GM06990 (cell line): ENCODE data around the gene TRIM6.

ENCODE experiments used
- DNase-seq: peaks from one replicate; pipeline ENCODE4 v3.0.0-alpha.2; 2011; ENCODE audit not compliant: insufficient read length; ENCODE audit errors: extremely low read depth
- H3K27me3 ChIP-seq: replicated peaks from 2 replicates; pipeline ENCODE4 v1.6.0; 2011; ENCODE audit warnings: low read length; ENCODE audit not compliant: control insufficient read depth, insufficient read depth
- H3K36me3 ChIP-seq: 2 replicates; pipeline ENCODE4 v1.5.1; 2011; ENCODE audit warnings: low read length; ENCODE audit not compliant: control insufficient read depth, insufficient read depth
- H3K4me3 ChIP-seq: replicated peaks from 2 replicates; pipeline ENCODE4 v1.5.1; 2011; ENCODE audit warnings: low read depth, mild to moderate bottlenecking, control low read depth, low read length
- TF ChIP-seq, protein P1 (sequence below): IDR thresholded peaks from 2 replicates; pipeline ENCODE4 v1.5.1; 2011; ENCODE audit warnings: low read length, control low read depth, mild to moderate bottlenecking, inconsistent platforms; ENCODE audit not compliant: insufficient read depth, poor library complexity, severe bottlenecking

TRIM6 gene

DNA sequence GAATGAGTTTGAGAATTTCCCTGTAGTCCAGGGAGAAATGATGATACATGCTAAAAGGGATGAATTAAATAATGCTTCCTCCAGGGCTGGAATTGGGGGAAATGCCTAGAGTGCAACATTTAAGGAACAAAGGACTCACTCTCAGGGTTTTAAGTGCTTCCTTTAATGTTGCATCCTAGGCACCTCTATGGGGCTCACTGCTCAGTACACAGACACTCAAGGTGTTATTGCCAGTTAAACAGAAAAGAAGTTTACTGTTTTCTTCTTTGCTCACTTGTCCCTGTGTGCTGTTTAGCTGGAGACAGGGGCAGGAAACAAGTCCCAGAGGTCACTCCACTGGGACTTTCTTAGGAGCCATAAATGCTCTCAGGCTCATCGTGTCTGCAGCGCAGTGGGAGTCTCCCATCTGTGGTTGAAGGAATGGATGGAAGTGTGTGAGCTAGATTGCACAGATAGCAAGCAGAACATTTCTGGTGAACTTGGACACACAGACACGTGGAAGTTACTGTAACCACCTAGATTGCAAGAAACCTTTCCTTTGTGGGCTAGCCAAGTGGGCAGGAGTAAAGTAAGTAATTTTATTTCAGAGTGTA lies 39.7 kb upstream of the TRIM6 start:
- Histone ChIP-seq H3K36me3 (no peaks in the 10 kb centered on the region), H3K4me3 (no peak overlapping the region), H3K27me3 (no peaks in the 10 kb centered on the region)
- no peak for DNase-seq
- TF ChIP-seq, protein P1, sequence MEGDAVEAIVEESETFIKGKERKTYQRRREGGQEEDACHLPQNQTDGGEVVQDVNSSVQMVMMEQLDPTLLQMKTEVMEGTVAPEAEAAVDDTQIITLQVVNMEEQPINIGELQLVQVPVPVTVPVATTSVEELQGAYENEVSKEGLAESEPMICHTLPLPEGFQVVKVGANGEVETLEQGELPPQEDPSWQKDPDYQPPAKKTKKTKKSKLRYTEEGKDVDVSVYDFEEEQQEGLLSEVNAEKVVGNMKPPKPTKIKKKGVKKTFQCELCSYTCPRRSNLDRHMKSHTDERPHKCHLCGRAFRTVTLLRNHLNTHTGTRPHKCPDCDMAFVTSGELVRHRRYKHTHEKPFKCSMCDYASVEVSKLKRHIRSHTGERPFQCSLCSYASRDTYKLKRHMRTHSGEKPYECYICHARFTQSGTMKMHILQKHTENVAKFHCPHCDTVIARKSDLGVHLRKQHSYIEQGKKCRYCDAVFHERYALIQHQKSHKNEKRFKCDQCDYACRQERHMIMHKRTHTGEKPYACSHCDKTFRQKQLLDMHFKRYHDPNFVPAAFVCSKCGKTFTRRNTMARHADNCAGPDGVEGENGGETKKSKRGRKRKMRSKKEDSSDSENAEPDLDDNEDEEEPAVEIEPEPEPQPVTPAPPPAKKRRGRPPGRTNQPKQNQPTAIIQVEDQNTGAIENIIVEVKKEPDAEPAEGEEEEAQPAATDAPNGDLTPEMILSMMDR, result no peak

DNA sequence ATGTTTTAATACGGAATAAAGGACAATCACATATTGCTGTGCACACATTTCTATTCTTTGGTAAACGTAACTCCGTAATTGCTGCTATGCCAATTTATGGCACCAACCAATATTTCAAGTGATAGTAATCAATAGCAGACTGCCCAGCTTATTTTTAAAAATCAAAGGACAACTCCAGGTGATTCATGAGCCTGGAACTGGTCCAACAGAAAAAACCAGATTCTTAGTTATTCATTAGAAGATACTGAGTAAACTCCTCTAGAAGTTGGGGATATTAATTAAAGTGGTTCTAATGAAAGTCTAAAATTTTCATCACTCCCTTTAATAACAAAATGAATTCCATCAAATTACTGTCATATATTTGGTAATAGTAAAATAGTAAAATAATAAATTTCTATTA lies 38.7 kb upstream of the TRIM6 start:
- H3K27me3 ChIP-seq, result no peaks in the 10 kb centered on the region
- TF ChIP-seq, protein P1, result no peak
- no peak for DNase-seq
- H3K36me3 ChIP-seq, result no peaks in the 10 kb centered on the region
- no peak overlapping the region for H3K4me3 ChIP-seq

DNA sequence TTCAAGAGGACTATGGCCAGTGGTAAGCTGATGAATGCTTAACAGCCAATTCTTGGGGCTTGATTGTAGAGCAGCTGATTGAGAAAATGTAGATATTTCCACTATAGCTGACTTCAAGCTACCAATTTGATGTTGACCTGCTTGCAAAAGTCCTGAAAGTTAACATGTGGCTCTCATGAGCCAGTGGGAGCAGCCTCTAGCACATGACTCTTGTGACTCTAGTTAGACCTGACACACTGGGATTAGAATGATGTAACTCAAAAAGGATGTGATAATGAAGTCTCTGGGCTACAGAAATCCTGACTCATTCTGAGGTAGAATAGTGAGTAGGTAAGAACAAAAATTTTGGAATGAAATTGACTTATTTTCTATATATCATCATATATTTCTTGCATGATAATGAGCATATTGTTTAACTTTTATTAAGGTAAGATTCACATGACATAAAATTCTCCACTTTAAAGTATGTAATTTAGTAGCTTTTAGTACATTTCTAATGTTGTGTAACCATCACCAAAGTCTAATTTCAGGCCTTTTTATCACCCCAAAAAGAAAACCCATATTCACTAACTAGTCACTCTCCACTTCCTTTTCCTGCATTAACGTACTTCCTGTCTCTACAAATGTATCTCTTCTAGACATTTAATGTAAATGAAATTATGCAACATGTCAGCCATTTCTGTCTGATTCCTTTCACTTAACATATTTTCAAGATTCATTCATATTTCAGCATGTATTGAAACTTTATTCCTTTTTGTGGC lies 32.0 kb upstream of the TRIM6 start:
- no peak overlapping the region for H3K4me3 ChIP-seq
- TF ChIP-seq, protein P1, result no peak
- no peak for DNase-seq
- no peaks in the 10 kb centered on the region for H3K27me3 ChIP-seq
- no peaks in the 10 kb centered on the region for H3K36me3 ChIP-seq

DNA sequence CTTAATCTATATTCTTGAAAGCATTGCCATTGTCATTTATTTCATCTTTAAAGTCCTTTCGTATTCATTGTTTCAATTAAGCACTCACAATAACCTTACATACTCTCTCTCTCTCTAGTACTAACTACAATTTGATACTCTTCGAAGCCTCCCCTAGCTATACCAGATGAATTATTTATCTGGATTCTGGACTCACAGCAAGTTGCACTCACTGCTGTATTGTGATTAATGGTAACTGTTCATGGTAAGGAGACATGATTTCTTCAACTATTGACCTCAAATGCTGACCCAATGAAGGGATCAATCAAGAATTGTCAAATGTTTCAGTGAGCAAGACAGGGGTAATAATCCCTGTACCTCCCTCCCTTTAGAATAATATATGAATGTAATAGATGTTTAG lies 21.8 kb upstream of the TRIM6 start:
- no peaks in the 10 kb centered on the region; the same call in 1 of the 2 replicates for H3K27me3 ChIP-seq
- TF ChIP-seq, protein P1, result no peak
- no peak for DNase-seq
- H3K36me3 ChIP-seq, result no peaks in the 10 kb centered on the region
- no peak overlapping the region for H3K4me3 ChIP-seq

DNA sequence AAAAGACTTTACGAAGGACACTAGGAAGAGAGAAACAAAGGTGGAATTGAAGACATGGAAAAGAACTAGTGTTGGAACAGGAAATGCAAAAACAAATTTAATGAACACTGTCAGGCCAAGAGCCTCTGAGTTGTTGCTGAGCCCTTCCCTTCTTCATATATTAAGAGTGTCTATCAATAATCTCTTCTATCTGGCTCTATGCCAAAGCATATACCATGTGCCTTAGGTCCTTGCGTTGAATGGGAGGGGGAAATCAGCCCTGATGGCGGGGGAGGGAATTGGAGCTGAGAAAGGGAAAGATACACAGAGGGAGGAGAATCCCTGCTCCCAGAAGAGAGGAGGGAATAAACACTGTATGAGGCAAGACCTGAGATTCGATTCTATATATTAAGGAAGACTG lies 21.3 kb upstream of the TRIM6 start:
- TF ChIP-seq, protein P1, result no peak
- no peak overlapping the region for H3K4me3 ChIP-seq
- no peaks in the 10 kb centered on the region for H3K36me3 ChIP-seq
- no peak for DNase-seq
- no peaks in the 10 kb centered on the region; the same call in 1 of the 2 replicates for H3K27me3 ChIP-seq
